A549 treated with Hydrocortisone at 1 μM for 4 hours (cell line): Measurements from ENCODE around the gene OR51B6. TPM values are rescaled to one million over a fixed set of nuclear protein-coding genes. Genes with fewer than 3 reads are reported as not detected.

ENCODE experiments used
- total RNA-seq: library from RNA; stranded (reverse); fragments of 200-300 nt; extraction: Qiagen RNA extraction; gene quantifications from 5 replicates; pipeline ENCODE4 v1.2.3, GENCODE V29; 2022

The OR51B6 gene
- not detected in 5 replicates for total RNA-seq

GRCh38 chr11:5351208-5351607 is at the start of gene OR51B6:
Gene OR51B6, plus strand, starts transcription at chr11:5351508. Its CDS starts 0 bp downstream, at chr11:5351508.

GRCh38 chr11:5301846-5302245 is 49.5 kb upstream of the OR51B6 start, which contains the start of gene OR51B4:
Gene OR51B4, minus strand, starts transcription at chr11:5301946. Its CDS starts 0 bp downstream, at chr11:5301946.

GRCh38 chr11:5324197-5324596 is 27.1 kb upstream of the OR51B6 start, which contains the start of gene OR51B2:
Gene OR51B2, minus strand, starts transcription at chr11:5324297. Its CDS starts 0 bp downstream, at chr11:5324297.

GRCh38 chr11:5343474-5344335 is 7.6 kb upstream of the OR51B6 start, which contains the start of gene OR51B5:
Gene OR51B5, minus strand, starts transcription at chr11:5343524. Its CDS starts 0 bp downstream, at chr11:5343524.

GRCh38 chr11:5383576-5383975 is 32.3 kb downstream of the OR51B6 start, which contains the start of gene OR51M1:
Gene OR51M1, plus strand, starts transcription at chr11:5383812. Its CDS starts 5,587 bp downstream, at chr11:5389399.

Other genes with a start within 250 kb of the OR51B6 start
- not detected in 5 replicates for gene OR52A5, start 213.2 kb upstream of the OR51B6 start, total RNA-seq
- not detected in 5 replicates for gene OR52A1, start 196.8 kb upstream of the OR51B6 start, total RNA-seq
- gene OR51V1, start 150.8 kb upstream of the OR51B6 start, total RNA-seq: not detected in 5 replicates
- gene HBB, start 124.4 kb upstream of the OR51B6 start, total RNA-seq: not detected in 5 replicates
- gene HBD, start 117.0 kb upstream of the OR51B6 start, total RNA-seq: not detected in 5 replicates
- not detected in 5 replicates for gene HBG1, start 101.7 kb upstream of the OR51B6 start, total RNA-seq
- gene HBG2, start 96.7 kb upstream of the OR51B6 start, total RNA-seq: not detected in 5 replicates
- 0.16 TPM in 1 of 5 replicates, not detected in the others for gene HBE1, start 81.6 kb upstream of the OR51B6 start, total RNA-seq
- gene OR51B4, start 49.6 kb upstream of the OR51B6 start, total RNA-seq: not detected in 5 replicates
- gene OR51B2, start 27.2 kb upstream of the OR51B6 start, total RNA-seq: not detected in 5 replicates
- gene OR51B5, start 8.0 kb upstream of the OR51B6 start, total RNA-seq: not detected in 5 replicates
- not detected in 5 replicates for gene OR51M1, start 32.3 kb downstream of the OR51B6 start, total RNA-seq
- not detected in 5 replicates for gene OR51Q1, start 70.6 kb downstream of the OR51B6 start, total RNA-seq
- not detected in 5 replicates for gene OR51I1, start 90.0 kb downstream of the OR51B6 start, total RNA-seq
- not detected in 5 replicates for gene OR51I2, start 97.8 kb downstream of the OR51B6 start, total RNA-seq
- gene OR52D1, start 137.2 kb downstream of the OR51B6 start, total RNA-seq: not detected in 5 replicates
- gene UBQLN3, start 158.4 kb downstream of the OR51B6 start, total RNA-seq: not detected in 5 replicates
- not detected in 5 replicates for gene UBQLNL, start 165.2 kb downstream of the OR51B6 start, total RNA-seq
- not detected in 5 replicates for gene OR52H1, start 197.0 kb downstream of the OR51B6 start, total RNA-seq
- not detected in 5 replicates for gene OR52B6, start 229.4 kb downstream of the OR51B6 start, total RNA-seq
- 6.3 to 10.1 TPM (median 8.4 TPM) in 5 replicates for gene TRIM6, start 245.1 kb downstream of the OR51B6 start, total RNA-seq